GM11168 (cell line): ENCODE results near the gene RUNX1.

Source experiments
- in situ Hi-C: fragments of 300-500 bp; cut with MboI; formaldehyde crosslinking; loops from one replicate; pipeline ENCODE4 v1.12.0; 2022; ENCODE audit warnings: low sequenced_read_pairs; ENCODE audit not compliant: unreplicated experiment

RUNX1 gene

GRCh38 chr21:34788879-34789278 is 260.2 kb downstream of the RUNX1 start:
- in situ Hi-C loops = no loop called here

- in situ Hi-C loops = no loop called here
Measured at GRCh38 chr21:34783815-34784214, 265.3 kb downstream of the RUNX1 start.

GRCh38 chr21:34782506-34783360 is 266.4 kb downstream of the RUNX1 start:
- in situ Hi-C loops = no loop called here

GRCh38 chr21:34781526-34781925 is 267.6 kb downstream of the RUNX1 start:
- in situ Hi-C loops = no loop called here

- in situ Hi-C loops = no loop called here
Measured at GRCh38 chr21:34779860-34780259, 269.2 kb downstream of the RUNX1 start.

GRCh38 chr21:34775793-34776192 is 273.3 kb downstream of the RUNX1 start:
- in situ Hi-C loops = no loop called here

- in situ Hi-C loops = no loop called here
Measured at GRCh38 chr21:34774750-34775149, 274.4 kb downstream of the RUNX1 start.

GRCh38 chr21:34771512-34772028 is 277.5 kb downstream of the RUNX1 start:
- in situ Hi-C loops = no loop called here

GRCh38 chr21:34770576-34770975 is 278.5 kb downstream of the RUNX1 start:
- in situ Hi-C loops = no loop called here

- in situ Hi-C loops = no loop called here
Measured at GRCh38 chr21:34768326-34768725, 280.8 kb downstream of the RUNX1 start.

- in situ Hi-C loops = no loop called here
Measured at GRCh38 chr21:34766862-34767261, 282.2 kb downstream of the RUNX1 start.

GRCh38 chr21:34765619-34766018 is 283.5 kb downstream of the RUNX1 start:
- in situ Hi-C loops = no loop called here

GRCh38 chr21:34764715-34765284 is 284.3 kb downstream of the RUNX1 start:
- in situ Hi-C loops = no loop called here

- in situ Hi-C loops = no loop called here
Measured at GRCh38 chr21:34762786-34763185, 286.3 kb downstream of the RUNX1 start.

- in situ Hi-C loops = no loop called here
Measured at GRCh38 chr21:34761758-34762330, 287.3 kb downstream of the RUNX1 start.

- in situ Hi-C loops = no loop called here
Measured at GRCh38 chr21:34754690-34755647, 294.1 kb downstream of the RUNX1 start.

GRCh38 chr21:34748862-34749261 is 300.2 kb downstream of the RUNX1 start:
- in situ Hi-C loops = loop anchor here (25.0 kb wide), 2 partner anchors 1088 to 1288 kb away; no protein-coding TSS in a partner anchor

GRCh38 chr21:34745557-34746255 is 303.4 kb downstream of the RUNX1 start:
- in situ Hi-C loops = loop anchor here (25.0 kb wide), 2 partner anchors 1092 to 1292 kb away; no protein-coding TSS in a partner anchor

GRCh38 chr21:34744801-34745200 is 304.3 kb downstream of the RUNX1 start:
- in situ Hi-C loops = loop anchor here (25.0 kb wide), 2 partner anchors 1092 to 1292 kb away; no protein-coding TSS in a partner anchor
